ENCODE measurements around the gene MRGPRD. TPM values are rescaled to one million over a fixed set of nuclear protein-coding genes. Genes with fewer than 3 reads are reported as not detected.

MRGPRD gene
- total RNA-seq, 1 donor = not detected

GRCh38 chr11:68973219-68973618 lies 7.6 kb downstream of the MRGPRD start:
- no peaks in the 10 kb centered on the region for H3K36me3 ChIP-seq (ENCODE audit: insufficient read depth, low read length)
- no peak for DNase-seq (ENCODE audit: insufficient read length, low spot score, missing footprints)
- H3K27ac ChIP-seq (ENCODE audit: low read depth, low read length) = no peak overlapping the region
- H3K79me2 ChIP-seq (ENCODE audit: insufficient read depth, low read length) = no peaks in the 10 kb centered on the region
- no peaks in the 10 kb centered on the region for H3K4me1 ChIP-seq (ENCODE audit: insufficient read depth, low read length)
- H3K27me3 ChIP-seq (ENCODE audit: insufficient read depth, low read length) = peaks cover 31% of the 10 kb centered on the region
- H3K4me3 ChIP-seq (ENCODE audit: insufficient read depth, low read length) = no peak overlapping the region
- no peak overlapping the region for H2AFZ ChIP-seq (ENCODE audit: low read length)
- H4K20me1 ChIP-seq (ENCODE audit: insufficient read depth, low read length) = no peaks in the 10 kb centered on the region
- H3K4me2 ChIP-seq (ENCODE audit: insufficient read depth, low read length) = no peak overlapping the region
- no peaks in the 10 kb centered on the region for H3K9me3 ChIP-seq (ENCODE audit: low read depth, low read length)
- TF ChIP-seq CTCF (IDR thresholded peaks at IDR 0.05; ENCODE audit: extremely low read depth, low read depth, low read length) = no peak

- Histone ChIP-seq H3K79me2 (ENCODE audit: insufficient read depth, low read length) (no peaks in the 10 kb centered on the region), H3K4me2 (ENCODE audit: insufficient read depth, low read length) (no peak overlapping the region), H2AFZ (ENCODE audit: low read length) (no peak overlapping the region), H3K4me1 (ENCODE audit: insufficient read depth, low read length) (no peaks in the 10 kb centered on the region), H3K9me3 (ENCODE audit: low read depth, low read length) (no peaks in the 10 kb centered on the region), H3K27me3 (ENCODE audit: insufficient read depth, low read length) (peaks cover 26% of the 10 kb centered on the region), H3K36me3 (ENCODE audit: insufficient read depth, low read length) (no peaks in the 10 kb centered on the region), H3K4me3 (ENCODE audit: insufficient read depth, low read length) (no peak overlapping the region), H3K27ac (ENCODE audit: low read depth, low read length) (no peak overlapping the region), H4K20me1 (ENCODE audit: insufficient read depth, low read length) (no peaks in the 10 kb centered on the region)
- DNase-seq (ENCODE audit: insufficient read length, low spot score, missing footprints) = no peak
- TF ChIP-seq CTCF (IDR thresholded peaks at IDR 0.05; ENCODE audit: extremely low read depth, low read depth, low read length) = no peak
Measured at GRCh38 chr11:68970921-68971636, 9.7 kb downstream of the MRGPRD start.

- Histone ChIP-seq H3K79me2 (ENCODE audit: insufficient read depth, low read length) (no peaks in the 10 kb centered on the region), H3K9me3 (ENCODE audit: low read depth, low read length) (no peaks in the 10 kb centered on the region), H3K4me2 (ENCODE audit: insufficient read depth, low read length) (no peak overlapping the region), H3K4me3 (ENCODE audit: insufficient read depth, low read length) (no peak overlapping the region), H3K27ac (ENCODE audit: low read depth, low read length) (no peak overlapping the region), H3K27me3 (ENCODE audit: insufficient read depth, low read length) (peaks cover 29% of the 10 kb centered on the region), H4K20me1 (ENCODE audit: insufficient read depth, low read length) (no peaks in the 10 kb centered on the region), H3K4me1 (ENCODE audit: insufficient read depth, low read length) (no peaks in the 10 kb centered on the region), H2AFZ (ENCODE audit: low read length) (no peak overlapping the region), H3K36me3 (ENCODE audit: insufficient read depth, low read length) (no peaks in the 10 kb centered on the region)
- no peak for TF ChIP-seq CTCF (IDR thresholded peaks at IDR 0.05; ENCODE audit: extremely low read depth, low read depth, low read length)
- no peak for DNase-seq (ENCODE audit: insufficient read length, low spot score, missing footprints)
Measured at GRCh38 chr11:68969386-68969785, 11.4 kb downstream of the MRGPRD start.

GRCh38 chr11:68968306-68969250 lies 12.2 kb downstream of the MRGPRD start:
- H3K4me1 ChIP-seq (ENCODE audit: insufficient read depth, low read length) = no peaks in the 10 kb centered on the region
- no peak overlapping the region for H3K4me3 ChIP-seq (ENCODE audit: insufficient read depth, low read length)
- no peak overlapping the region for H3K27ac ChIP-seq (ENCODE audit: low read depth, low read length)
- no peaks in the 10 kb centered on the region for H3K36me3 ChIP-seq (ENCODE audit: insufficient read depth, low read length)
- H4K20me1 ChIP-seq (ENCODE audit: insufficient read depth, low read length) = no peaks in the 10 kb centered on the region
- peaks cover 35% of the 10 kb centered on the region for H3K27me3 ChIP-seq (ENCODE audit: insufficient read depth, low read length)
- no peak overlapping the region for H3K4me2 ChIP-seq (ENCODE audit: insufficient read depth, low read length)
- peak; percentile 52 for DNase-seq (ENCODE audit: insufficient read length, low spot score, missing footprints)
- no peak for TF ChIP-seq CTCF (IDR thresholded peaks at IDR 0.05; ENCODE audit: extremely low read depth, low read depth, low read length)
- no peaks in the 10 kb centered on the region for H3K9me3 ChIP-seq (ENCODE audit: low read depth, low read length)
- no peak overlapping the region for H2AFZ ChIP-seq (ENCODE audit: low read length)
- no peaks in the 10 kb centered on the region for H3K79me2 ChIP-seq (ENCODE audit: insufficient read depth, low read length)
